Kidney epithelial cell (primary cell): ENCODE results near the gene PRELID3B. TPM values are rescaled to one million over a fixed set of nuclear protein-coding genes. Genes with fewer than 3 reads are reported as not detected.

Source experiments
- DNase-seq: peaks from one replicate; pipeline ENCODE4 v3.0.0-alpha.2; 2010; ENCODE audit warnings: low read depth
- H3K27me3 ChIP-seq: 2 replicates; pipeline ENCODE4 v1.6.0; 2011; ENCODE audit warnings: low read length; ENCODE audit not compliant: control insufficient read depth, insufficient read depth
- H3K36me3 ChIP-seq: 2 replicates; pipeline ENCODE4 v1.5.1; 2011; ENCODE audit warnings: low read length; ENCODE audit not compliant: control insufficient read depth, insufficient read depth
- H3K4me3 ChIP-seq: 2 replicates; pipeline ENCODE4 v1.5.1; 2011; ENCODE audit warnings: low read depth, mild to moderate bottlenecking, control low read depth, low read length
- CTCF ChIP-seq: IDR thresholded peaks from 2 replicates; pipeline ENCODE4 v1.5.1; 2011; ENCODE audit warnings: mild to moderate bottlenecking, moderate library complexity, low read length, control low read depth, inconsistent platforms; ENCODE audit not compliant: insufficient read depth, poor library complexity, severe bottlenecking
- total RNA-seq: library from RNA; depleted of rRNA; stranded (reverse); fragments of >200 nt; gene quantifications from 2 replicates; pipeline ENCODE4 v1.2.3, GENCODE V29; 2015

Gene PRELID3B
- total RNA-seq, 1 donor from 2014 or later = 61.5 TPM

GRCh38 chr20:59033616-59034165, 8.9 kb downstream of the PRELID3B start:
- H3K4me3 ChIP-seq = no peak overlapping the region
- DNase-seq = no peak
- no peak for TF ChIP-seq CTCF
- no peaks in the 10 kb centered on the region for H3K36me3 ChIP-seq
- no peaks in the 10 kb centered on the region for H3K27me3 ChIP-seq

DNA sequence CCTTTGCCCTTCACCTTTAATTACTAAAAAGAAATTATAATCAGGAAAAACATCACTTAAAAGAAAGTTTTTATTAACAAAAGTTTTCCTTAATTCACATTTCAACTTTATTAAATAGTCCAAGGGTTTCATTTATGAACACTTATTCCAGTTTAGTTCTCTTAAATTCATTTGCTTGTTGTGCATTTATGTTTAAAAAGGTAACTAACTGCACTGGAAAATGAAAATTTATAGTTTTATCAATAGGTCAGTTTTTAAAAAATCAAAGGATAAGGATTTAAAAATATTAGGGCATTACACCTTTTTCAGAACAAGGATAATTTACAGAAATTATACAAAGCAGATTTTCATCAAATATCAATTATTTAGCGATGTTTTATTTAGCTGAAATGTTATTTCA, 9.5 kb downstream of the PRELID3B start:
- no peaks in the 10 kb centered on the region for H3K36me3 ChIP-seq
- DNase-seq = no peak
- H3K27me3 ChIP-seq = no peaks in the 10 kb centered on the region
- H3K4me3 ChIP-seq = no peak overlapping the region
- TF ChIP-seq CTCF = no peak

DNA sequence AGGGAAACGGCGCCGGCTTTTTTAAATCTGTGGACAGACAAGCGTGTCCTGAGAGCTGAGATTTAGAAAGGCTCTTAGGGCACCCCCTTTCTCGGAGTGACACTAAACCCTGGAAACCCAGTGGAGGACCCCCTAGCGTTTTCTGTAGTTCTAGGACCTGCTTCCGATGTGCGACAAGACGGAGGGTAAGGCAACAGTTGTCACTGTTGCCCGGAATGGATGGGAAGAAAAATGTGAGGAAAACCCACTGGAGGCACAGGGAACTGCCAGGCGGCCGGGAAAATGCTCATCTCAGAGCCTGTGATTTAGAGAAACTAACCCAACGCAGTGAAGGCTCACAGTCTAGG, 9.9 kb downstream of the PRELID3B start:
- TF ChIP-seq CTCF = peak; percentile 14
- Histone ChIP-seq H3K4me3 (peak overlapping the region; percentile 61), H3K27me3 (no peaks in the 10 kb centered on the region), H3K36me3 (no peaks in the 10 kb centered on the region)
- no peak for DNase-seq

DNA sequence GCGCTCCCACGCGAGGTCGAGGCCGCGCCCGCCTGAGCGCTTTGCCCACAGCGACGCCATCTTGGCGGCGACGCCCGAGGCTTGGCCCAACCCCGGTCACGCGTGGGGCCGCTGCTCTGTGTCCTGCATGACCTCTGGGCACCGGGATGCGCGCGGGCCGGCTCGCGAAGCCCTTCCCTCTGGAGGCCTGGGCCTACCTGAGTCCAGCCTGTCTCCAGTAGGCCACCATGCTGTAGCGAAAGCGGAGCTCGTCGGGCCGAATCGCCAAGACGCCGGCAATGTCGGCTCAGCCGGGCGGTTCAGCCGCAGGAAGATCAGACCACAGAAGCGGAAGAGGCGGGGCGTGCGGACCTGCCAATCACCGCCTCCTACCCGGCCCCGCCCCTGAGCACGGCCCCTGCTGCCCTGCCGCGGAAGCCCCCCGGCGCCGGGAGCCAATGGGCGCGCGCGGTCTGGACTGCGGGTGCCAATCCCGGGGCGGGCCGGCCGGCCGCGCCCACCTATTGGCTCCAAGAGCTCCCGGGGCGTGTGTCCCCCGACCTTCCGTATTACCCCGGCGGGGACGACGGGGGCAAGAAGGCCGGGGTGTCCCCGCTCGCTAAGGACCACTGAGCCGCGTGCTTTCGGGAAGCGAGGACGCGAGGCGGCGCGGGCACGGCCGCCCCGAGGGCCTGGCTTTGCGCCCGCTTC, 10.4 kb downstream of the PRELID3B start, which contains the start of gene ATP5F1E:
ATP5F1E (minus strand) TSS at position 313 of the 690 bp plus-strand sequence; CDS start at position 229, 84 bp downstream.
- H3K36me3 ChIP-seq = no peaks in the 10 kb centered on the region
- H3K27me3 ChIP-seq = no peaks in the 10 kb centered on the region
- peak within 1 kb of the TSS; percentile 97 for H3K4me3 ChIP-seq
- DNase-seq = peak; percentile 69
- TF ChIP-seq CTCF = no peak

- TF ChIP-seq CTCF = no peak
- no peak for DNase-seq
- no peaks in the 10 kb centered on the region for H3K27me3 ChIP-seq
- peak overlapping the region; percentile 97 for H3K4me3 ChIP-seq
- H3K36me3 ChIP-seq = no peaks in the 10 kb centered on the region
These were observed 11.0 kb downstream of the PRELID3B start for GRCh38 chr20:59031564-59032022.
